GM12891 (cell line): ENCODE measurements around the gene SRRM4.

Experiments used
- DNase-seq: peaks from one replicate; pipeline ENCODE4 v3.0.0; 2011; ENCODE audit warnings: low spot score; ENCODE audit not compliant: insufficient read length
- FAIRE-seq: peaks from 2 replicates; lab custom pipeline; 2011; peaks lifted over from hg19 to GRCh38; lab: Jason Lieb, UNC
- PAX5 ChIP-seq: IDR thresholded peaks from 2 replicates; pipeline ENCODE4 v1.6.1; 2011; ENCODE audit warnings: low read length, moderate library complexity, mild to moderate bottlenecking; ENCODE audit not compliant: insufficient read depth, severe bottlenecking
- POLR2A ChIP-seq: IDR thresholded peaks from 2 replicates; pipeline ENCODE4 v1.6.1; 2011; ENCODE audit warnings: low read depth, low read length, control low read depth
- POLR2AphosphoS5 ChIP-seq: IDR thresholded peaks from 2 replicates; pipeline ENCODE4 v1.6.1; 2011; ENCODE audit warnings: low read depth, low read length, control low read depth
- POU2F2 ChIP-seq: IDR thresholded peaks from 2 replicates; pipeline ENCODE4 v1.6.1; 2011; ENCODE audit warnings: low read depth, mild to moderate bottlenecking, control low read depth, low read length, moderate library complexity
- SPI1 ChIP-seq: IDR thresholded peaks from 2 replicates; pipeline ENCODE4 v1.6.1; 2011; ENCODE audit warnings: low read depth, low read length, control low read depth
- TAF1 ChIP-seq: IDR thresholded peaks from 2 replicates; pipeline ENCODE4 v1.6.1; 2011; ENCODE audit warnings: low read depth, low read length, control low read depth

Gene SRRM4

DNA sequence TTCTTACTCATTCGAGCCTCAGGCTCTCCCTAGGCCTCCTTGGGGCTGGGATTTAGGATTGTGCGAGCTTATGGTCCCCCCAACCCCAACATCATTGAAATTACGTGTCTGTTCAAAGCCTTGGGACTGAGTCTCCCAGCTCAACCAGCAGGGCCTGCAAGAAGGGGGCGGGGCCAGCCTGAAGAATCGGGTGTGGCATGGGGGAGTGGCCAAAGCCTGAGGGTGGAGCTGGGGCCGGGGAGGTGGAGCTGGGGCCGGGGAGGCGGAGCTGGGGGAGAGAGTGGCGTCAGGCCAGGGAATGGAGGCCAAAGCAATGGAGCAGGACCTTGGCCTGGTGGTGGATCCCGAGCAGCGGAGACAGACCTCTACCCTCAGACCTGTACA is 173.1 kb downstream of the SRRM4 start:
- no peak for FAIRE-seq
- DNase-seq: no peak
- TF ChIP-seq POLR2AphosphoS5 (no peak), SPI1 (no peak), POU2F2 (no peak), TAF1 (no peak), POLR2A (no peak), PAX5 (no peak)

- DNase-seq (no peak), FAIRE-seq (no peak)
- no peak for TF ChIP-seq POLR2AphosphoS5
- no peak for TF ChIP-seq PAX5
- TF ChIP-seq TAF1: no peak
- TF ChIP-seq POLR2A: no peak
- no peak for TF ChIP-seq SPI1
- TF ChIP-seq POU2F2: no peak
These were observed 175.2 kb downstream of the SRRM4 start for GRCh38 chr12:119156401-119157044.

GRCh38 chr12:119157528-119157927 is 176.2 kb downstream of the SRRM4 start:
- no peak for FAIRE-seq
- DNase-seq: no peak
- TF ChIP-seq TAF1: no peak
- TF ChIP-seq POLR2AphosphoS5: no peak
- no peak for TF ChIP-seq PAX5
- no peak for TF ChIP-seq SPI1
- no peak for TF ChIP-seq POLR2A
- no peak for TF ChIP-seq POU2F2

DNA sequence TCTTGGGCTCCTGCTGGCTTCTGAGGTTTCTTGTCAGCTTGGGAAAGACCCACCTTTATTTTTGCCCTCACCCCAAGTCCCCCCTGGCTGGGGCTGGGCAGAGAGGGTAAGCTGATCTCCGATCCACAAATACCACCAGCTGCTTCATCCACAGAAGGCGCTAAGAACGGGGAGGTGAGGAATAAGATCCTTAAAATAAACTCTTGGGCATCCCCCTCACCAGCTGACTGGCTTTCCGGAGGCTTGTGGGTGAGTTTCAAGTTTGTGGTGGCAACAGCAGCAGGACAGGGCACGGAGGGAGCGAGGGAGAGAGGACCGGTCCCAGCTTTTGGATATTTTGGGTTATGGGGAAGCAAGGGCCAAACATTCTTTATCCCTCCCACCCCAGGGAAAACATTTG is 176.6 kb downstream of the SRRM4 start:
- no peak for TF ChIP-seq SPI1
- no peak for TF ChIP-seq POLR2AphosphoS5
- FAIRE-seq (no peak), DNase-seq (no peak)

GRCh38 chr12:119158402-119158801 is 177.1 kb downstream of the SRRM4 start:
- FAIRE-seq (no peak), DNase-seq (no peak)
- TF ChIP-seq TAF1 (no peak), POLR2AphosphoS5 (no peak), POLR2A (no peak), POU2F2 (no peak), PAX5 (no peak), SPI1 (no peak)

- TF ChIP-seq TAF1 (no peak), PAX5 (no peak), POU2F2 (no peak), POLR2A (no peak), SPI1 (no peak), POLR2AphosphoS5 (no peak)
- no peak for DNase-seq
- no peak for FAIRE-seq
These were observed 178.5 kb downstream of the SRRM4 start for GRCh38 chr12:119159844-119160243.

GRCh38 chr12:119167902-119168301 is 186.6 kb downstream of the SRRM4 start:
- no peak for FAIRE-seq
- TF ChIP-seq POLR2A (no peak), TAF1 (no peak), SPI1 (no peak), POLR2AphosphoS5 (no peak), PAX5 (no peak), POU2F2 (no peak)
- DNase-seq: no peak

GRCh38 chr12:119168721-119169120 is 187.4 kb downstream of the SRRM4 start:
- no peak for FAIRE-seq
- TF ChIP-seq PAX5 (no peak), POLR2AphosphoS5 (no peak)
- DNase-seq: no peak

GRCh38 chr12:119169150-119169549 is 187.8 kb downstream of the SRRM4 start:
- TF ChIP-seq POLR2AphosphoS5: no peak
- TF ChIP-seq PAX5: no peak
- no peak for TF ChIP-seq POLR2A
- no peak for TF ChIP-seq SPI1
- TF ChIP-seq TAF1: no peak
- no peak for TF ChIP-seq POU2F2
- FAIRE-seq (no peak), DNase-seq (no peak)

GRCh38 chr12:119171291-119171690 is 189.9 kb downstream of the SRRM4 start:
- DNase-seq: no peak
- no peak for FAIRE-seq
- no peak for TF ChIP-seq POLR2AphosphoS5
- TF ChIP-seq PAX5: no peak
- TF ChIP-seq TAF1: no peak
- no peak for TF ChIP-seq SPI1
- TF ChIP-seq POLR2A: no peak
- no peak for TF ChIP-seq POU2F2
